Panc1 (cell line): ENCODE measurements around the gene RANGRF.

Experiments
- CTCF ChIP-seq: fragments of 450-650 bp; IDR thresholded peaks from 2 replicates; pipeline ENCODE4 v1.5.1; 2017; ENCODE audit warnings: mild to moderate bottlenecking
- POLR2AphosphoS5 ChIP-seq: IDR thresholded peaks from 2 replicates; pipeline ENCODE4 v1.6.1; 2012; ENCODE audit warnings: mild to moderate bottlenecking, low read depth, low read length, moderate library complexity
- REST ChIP-seq, 2 experiments: IDR thresholded peaks; 2 replicates each; pipeline ENCODE4 v1.6.1; 2011 to 2012; ENCODE audit warnings: low read depth in 2 of 2, control low read depth in 1 of 2, low read length in 1 of 2, mild to moderate bottlenecking in 1 of 2, moderate library complexity in 1 of 2; ENCODE audit not compliant: insufficient read depth in 1 of 2
- TCF7L2 ChIP-seq: IDR thresholded peaks from 2 replicates; pipeline ENCODE4 v1.6.1; 2011; ENCODE audit warnings: mild to moderate bottlenecking, low read depth, low read length, inconsistent platforms

GRCh38 chr17:8275421-8276290 lies 12.8 kb upstream of the RANGRF start:
- TF ChIP-seq CTCF (no peak), POLR2AphosphoS5 (no peak), TCF7L2 (no peak), REST (IDR thresholded peaks at IDR 0.05; ENCODE audit: insufficient read depth in 1 of 2, low read depth in 2 of 2, low read length in 1 of 2) (no peak)
